GM12878 (cell line): ENCODE data around the gene PPP6R2. TPM values are rescaled to one million over a fixed set of nuclear protein-coding genes. Genes with fewer than 3 reads are reported as not detected.

Source experiments
- ATAC-seq: fragments of 200-7000 bp; cut with Tn5 transposase; 3 replicates; pipeline ENCODE4 v1.9.1; 2020; ENCODE audit warnings: mild to moderate bottlenecking, moderate library complexity
- BruUV-seq: library from RNA; stranded (reverse); fragments of 400-500 nt; replicated peaks from 2 replicates; lab custom pipeline; 2021; lab: Mats Ljungman, UMichigan
- CTCF ChIA-PET: fragments of 300-600 bp; sonication (Branson Sonifier 250); formaldehyde crosslinking; extraction: SDS; loops from one replicate; lab custom pipeline; 2021; ENCODE audit warnings: inconsistent platforms; lab: Yijun Ruan, JAX
- POLR2A ChIA-PET: fragments of 350-600 bp; formaldehyde crosslinking; extraction: SDS; loops from one replicate; lab custom pipeline; 2021; ENCODE audit warnings: inconsistent platforms; lab: Charles Lee
- RAD21 ChIA-PET: fragments of 300-600 bp; sonication (Branson Sonifier 250); formaldehyde crosslinking; loops from one replicate; lab custom pipeline; 2023; ENCODE audit warnings: antibody characterized with exemption; ENCODE audit not compliant: unreplicated experiment; lab: Charles Lee
- SMC1A ChIA-PET: fragments of 300-600 bp; sonication (Branson Sonifier 250); formaldehyde crosslinking; loops from one replicate; lab custom pipeline; 2023; ENCODE audit not compliant: unreplicated experiment, uncharacterized antibody; lab: Charles Lee
- DNase-seq: peaks from one replicate; pipeline ENCODE4 v3.0.0-alpha.2; 2011; ENCODE audit warnings: low read depth, low spot score
- FAIRE-seq: peaks from 3 replicates; lab custom pipeline; 2011; peaks lifted over from hg19 to GRCh38; lab: Jason Lieb, UNC
- H2AFZ ChIP-seq: 2 replicates; pipeline ENCODE4 v1.6.0; 2011; ENCODE audit warnings: low read depth, low read length, control low read depth; ENCODE audit not compliant: control insufficient read depth
- H3K27ac ChIP-seq: 2 replicates; pipeline ENCODE4 v1.5.1; 2011; ENCODE audit warnings: control low read depth; ENCODE audit not compliant: control insufficient read depth, insufficient read depth
- H3K27me3 ChIP-seq, 2 experiments: replicated peaks in 1 of 2; 2 replicates each; pipeline versions ENCODE4 v1.6.0 to v1.6.1; 2011; ENCODE audit warnings: low read length in 1 of 2; ENCODE audit not compliant: control insufficient read depth in 2 of 2, insufficient read depth in 2 of 2
- H3K36me3 ChIP-seq, 2 experiments: 2 replicates each; pipeline ENCODE4 v1.5.1; 2011; ENCODE audit warnings: low read length in 1 of 2; ENCODE audit not compliant: control insufficient read depth in 2 of 2, insufficient read depth in 2 of 2
- H3K4me1 ChIP-seq: 2 replicates; pipeline ENCODE4 v1.6.1; 2011; ENCODE audit warnings: mild to moderate bottlenecking, low read length, moderate library complexity, mixed read lengths; ENCODE audit not compliant: control insufficient read depth, insufficient read depth
- H3K4me2 ChIP-seq: 2 replicates; pipeline ENCODE4 v1.6.0; 2011; ENCODE audit warnings: control low read depth; ENCODE audit not compliant: control insufficient read depth, insufficient read depth
- H3K4me3 ChIP-seq: fragments of 200-600 bp; sonication (generic); 2 replicates; pipeline ENCODE4 v1.5.1; 2016
- H3K79me2 ChIP-seq: 2 replicates; pipeline ENCODE4 v1.6.0; 2011; ENCODE audit warnings: low read length; ENCODE audit not compliant: control insufficient read depth, insufficient read depth
- H3K9ac ChIP-seq: 2 replicates; pipeline ENCODE4 v1.8.0; 2011; ENCODE audit warnings: low read length, control low read depth, mixed read lengths; ENCODE audit not compliant: control insufficient read depth, insufficient read depth
- H3K9me3 ChIP-seq: replicated peaks from 3 replicates; pipeline ENCODE4 v1.5.1; 2011; ENCODE audit warnings: mild to moderate bottlenecking, low read length; ENCODE audit not compliant: control insufficient read depth, insufficient read depth
- H4K20me1 ChIP-seq: 2 replicates; pipeline ENCODE4 v1.6.0; 2011; ENCODE audit not compliant: control insufficient read depth, insufficient read depth
- EED ChIP-seq: sonication (generic); IDR thresholded peaks from 2 replicates; pipeline ENCODE4 v1.6.1; 2016; ENCODE audit warnings: antibody characterized with exemption, low read depth
- HDAC2 ChIP-seq: fragments of 200-600 bp; sonication (generic); IDR thresholded peaks from 2 replicates; pipeline ENCODE4 v1.6.1; 2017
- KAT2A ChIP-seq: conservative IDR thresholded peaks from 2 replicates; pipeline ENCODE4 v1.6.1; 2011; ENCODE audit warnings: low read depth, low read length; ENCODE audit not compliant: control insufficient read depth
- NFYA ChIP-seq: IDR thresholded peaks from 2 replicates; pipeline ENCODE4 v1.6.1; 2011; ENCODE audit warnings: low read depth, mild to moderate bottlenecking, low read length, improper control_type of control experiment, borderline replicate concordance
- NR2C1 ChIP-seq: fragments of 450-650 bp; IDR thresholded peaks from 2 replicates; pipeline ENCODE4 v1.6.1; 2017; ENCODE audit warnings: antibody characterized with exemption, mild to moderate bottlenecking, moderate library complexity
- RAD21 ChIP-seq: IDR thresholded peaks from 2 replicates; pipeline ENCODE4 v1.6.1; 2011; ENCODE audit warnings: mild to moderate bottlenecking, low read depth, low read length, moderate library complexity; ENCODE audit not compliant: insufficient read depth
- RB1 ChIP-seq: fragments of 450-650 bp; formaldehyde crosslinking; IDR thresholded peaks from 2 replicates; pipeline ENCODE4 v1.6.1; 2017; ENCODE audit warnings: mild to moderate bottlenecking, borderline replicate concordance
- RBBP5 ChIP-seq: fragments of 200-600 bp; sonication (generic); conservative IDR thresholded peaks from 2 replicates; pipeline ENCODE4 v1.6.1; 2016
- RFX5 ChIP-seq: IDR thresholded peaks from 2 replicates; pipeline ENCODE4 v1.6.1; 2011; ENCODE audit warnings: low read depth, low read length, improper control_type of control experiment
- SMARCA5 ChIP-seq: fragments of 450-650 bp; IDR thresholded peaks from 2 replicates; pipeline ENCODE4 v1.6.1; 2017; ENCODE audit warnings: mild to moderate bottlenecking
- SUZ12 ChIP-seq: fragments of 200-600 bp; sonication (generic); IDR thresholded peaks from one replicate; pipeline ENCODE4 v1.6.1; 2018; ENCODE audit warnings: antibody characterized with exemption, mild to moderate bottlenecking; ENCODE audit not compliant: unreplicated experiment
- ZNF217 ChIP-seq: fragments of 450-650 bp; IDR thresholded peaks from 2 replicates; pipeline ENCODE4 v1.6.1; 2017; ENCODE audit warnings: antibody characterized with exemption, mild to moderate bottlenecking
- WGBS: methylation state at CpG from one replicate; pipeline ENCODE4 v1.1.6; 2016; ENCODE audit warnings: low lambda C conversion rate; ENCODE audit not compliant: insufficient replicate concordance, insufficient coverage; ENCODE audit errors: missing lambda C conversion rate; 5-methylcytosine and 5-hydroxymethylcytosine counted together
- in situ Hi-C: fragments of 300-500 bp; cut with MboI; formaldehyde crosslinking; loops from 9 replicates; pipeline ENCODE4 v1.14.3; 2018; ENCODE audit warnings: mixed read lengths
- intact Hi-C: fragments of 100-400 bp; cut with micrococcal nuclease; formaldehyde crosslinking; loops from one replicate; pipeline ENCODE4 v1.14.2; 2022; ENCODE audit not compliant: unreplicated experiment
- polyA plus RNA-seq, 11 experiments: library from polyadenylated mRNA; depleted of rRNA in 4 of 11; unstranded in 6 of 11; stranded (reverse) in 5 of 11; fragments of >200 nt; fragmentation: Nextera tagmentation in 4 of 11; fragmentation: Illumina TruSeq in 1 of 11; extraction: Ambion mirVana in 4 of 11; extraction: Trizol in 1 of 11; gene quantifications; 1 replicate in 1 of 11; 2 replicates in 10 of 11; pipeline versions ENCODE4 v1.2.1 to v1.2.3, GENCODE V29; 2011 to 2016; ENCODE audit warnings: inconsistent platforms in 2 of 11, missing spikeins in 2 of 11, low read depth in 1 of 11
- total RNA-seq, 4 experiments: library from RNA; depleted of rRNA in 3 of 4; stranded (reverse); fragments of >200 nt in 3 of 4; fragmentation: Illumina TruSeq in 1 of 4; extraction: Trizol in 1 of 4; gene quantifications; 2 replicates each; pipeline versions ENCODE4 v1.2.1 to v1.2.3, GENCODE V29; 2013 to 2021
- TF ChIP-seq, protein P1 (sequence below): fragments of 450-650 bp; IDR thresholded peaks from 2 replicates; pipeline ENCODE4 v1.6.1; 2016; ENCODE audit warnings: mild to moderate bottlenecking, moderate library complexity, borderline replicate concordance
- TF ChIP-seq, protein P2 (sequence below): fragments of 450-650 bp; IDR thresholded peaks from 2 replicates; pipeline ENCODE4 v1.6.1; 2017; ENCODE audit warnings: mild to moderate bottlenecking, moderate library complexity
- TF ChIP-seq, protein P3 (sequence below): fragments of 150-350 bp; IDR thresholded peaks from 2 replicates; pipeline ENCODE4 v1.6.1; 2014; ENCODE audit warnings: mild to moderate bottlenecking, low read depth, low read length

PPP6R2 gene
- total and polyA plus RNA-seq, 10 of the 15 experiments (the other 5 are each of a cell fraction or from before 2014, with no cell fraction given) = 0.29 to 52.6 (median 25.4) TPM

DNA sequence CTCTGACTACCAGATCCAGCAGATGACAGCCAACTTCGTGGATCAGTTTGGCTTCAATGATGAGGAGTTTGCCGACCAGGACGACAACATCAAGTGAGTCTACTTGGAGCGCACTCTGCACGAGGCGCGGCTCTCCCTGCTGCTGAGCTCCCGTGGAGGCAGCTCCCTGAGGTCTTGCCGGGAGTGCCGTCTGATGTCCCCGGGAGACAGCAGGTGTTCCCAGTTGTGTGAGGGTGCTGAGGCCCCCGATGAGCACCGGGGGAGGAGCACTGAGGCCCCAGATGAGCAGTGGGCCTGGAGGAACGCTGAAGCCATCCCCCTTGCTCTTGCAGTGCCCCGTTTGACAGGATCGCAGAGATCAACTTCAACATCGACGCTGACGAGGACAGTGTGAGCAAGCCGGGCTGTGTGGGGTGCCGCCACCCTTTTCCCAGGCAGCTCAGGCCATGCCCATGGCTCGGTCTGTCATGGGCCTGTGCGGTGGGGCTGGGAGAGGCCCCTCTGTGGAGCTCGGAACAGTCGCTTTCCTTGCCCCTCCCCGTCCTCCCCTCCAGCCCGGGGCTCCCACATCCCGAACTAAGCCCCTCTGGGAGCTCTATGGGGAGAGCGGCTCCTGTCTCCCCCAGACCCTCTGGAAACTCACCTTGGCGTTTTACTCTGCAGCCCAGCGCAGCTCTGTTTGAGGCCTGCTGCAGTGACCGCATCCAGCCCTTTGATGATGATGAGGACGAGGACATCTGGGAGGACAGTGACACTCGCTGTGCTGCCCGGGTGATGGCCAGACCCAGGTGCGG is 94.6 kb downstream of the PPP6R2 start:
- intact Hi-C loops = no loop called here
- Histone ChIP-seq H3K36me3 (peaks cover 3 to 35% of the 10 kb centered on the region in 2 experiments; a peak in 3 of 4 replicates), H3K4me3 (no peak overlapping the region), H4K20me1 (no peaks in the 10 kb centered on the region), H3K27me3 (no peaks in the 10 kb centered on the region), H3K79me2 (no peaks in the 10 kb centered on the region), H2AFZ (no peak overlapping the region), H3K4me2 (no peak overlapping the region), H3K27ac (no peak overlapping the region), H3K9me3 (no peaks in the 10 kb centered on the region), H3K4me1 (no peaks in the 10 kb centered on the region), H3K9ac (no peak overlapping the region)
- 92% methylated on average over 34 of the region's 36 CpGs for WGBS
- SMC1A ChIA-PET = no interaction called here
- RAD21 ChIA-PET = no interaction called here
- ATAC-seq (no peak), FAIRE-seq (no peak), DNase-seq (no peak)
- no TSS peak for BruUV-seq
- in situ Hi-C loops = no loop called here
- POLR2A ChIA-PET = interaction anchor here (1.0 kb wide), 1 partner anchor 38 kb away, joined by 3 read pairs; no protein-coding TSS in a partner anchor
- CTCF ChIA-PET = no interaction called here
- TF ChIP-seq SUZ12 = no peak
- no peak for TF ChIP-seq HDAC2
- no peak for TF ChIP-seq ZNF217
- no peak for TF ChIP-seq RB1
- no peak for TF ChIP-seq RBBP5
- TF ChIP-seq, protein P1, sequence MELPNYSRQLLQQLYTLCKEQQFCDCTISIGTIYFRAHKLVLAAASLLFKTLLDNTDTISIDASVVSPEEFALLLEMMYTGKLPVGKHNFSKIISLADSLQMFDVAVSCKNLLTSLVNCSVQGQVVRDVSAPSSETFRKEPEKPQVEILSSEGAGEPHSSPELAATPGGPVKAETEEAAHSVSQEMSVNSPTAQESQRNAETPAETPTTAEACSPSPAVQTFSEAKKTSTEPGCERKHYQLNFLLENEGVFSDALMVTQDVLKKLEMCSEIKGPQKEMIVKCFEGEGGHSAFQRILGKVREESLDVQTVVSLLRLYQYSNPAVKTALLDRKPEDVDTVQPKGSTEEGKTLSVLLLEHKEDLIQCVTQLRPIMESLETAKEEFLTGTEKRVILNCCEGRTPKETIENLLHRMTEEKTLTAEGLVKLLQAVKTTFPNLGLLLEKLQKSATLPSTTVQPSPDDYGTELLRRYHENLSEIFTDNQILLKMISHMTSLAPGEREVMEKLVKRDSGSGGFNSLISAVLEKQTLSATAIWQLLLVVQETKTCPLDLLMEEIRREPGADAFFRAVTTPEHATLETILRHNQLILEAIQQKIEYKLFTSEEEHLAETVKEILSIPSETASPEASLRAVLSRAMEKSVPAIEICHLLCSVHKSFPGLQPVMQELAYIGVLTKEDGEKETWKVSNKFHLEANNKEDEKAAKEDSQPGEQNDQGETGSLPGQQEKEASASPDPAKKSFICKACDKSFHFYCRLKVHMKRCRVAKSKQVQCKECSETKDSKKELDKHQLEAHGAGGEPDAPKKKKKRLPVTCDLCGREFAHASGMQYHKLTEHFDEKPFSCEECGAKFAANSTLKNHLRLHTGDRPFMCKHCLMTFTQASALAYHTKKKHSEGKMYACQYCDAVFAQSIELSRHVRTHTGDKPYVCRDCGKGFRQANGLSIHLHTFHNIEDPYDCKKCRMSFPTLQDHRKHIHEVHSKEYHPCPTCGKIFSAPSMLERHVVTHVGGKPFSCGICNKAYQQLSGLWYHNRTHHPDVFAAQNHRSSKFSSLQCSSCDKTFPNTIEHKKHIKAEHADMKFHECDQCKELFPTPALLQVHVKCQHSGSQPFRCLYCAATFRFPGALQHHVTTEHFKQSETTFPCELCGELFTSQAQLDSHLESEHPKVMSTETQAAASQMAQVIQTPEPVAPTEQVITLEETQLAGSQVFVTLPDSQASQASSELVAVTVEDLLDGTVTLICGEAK = no peak
- TF ChIP-seq SMARCA5 = no peak
- no peak for TF ChIP-seq NFYA
- TF ChIP-seq EED = no peak
- no peak for TF ChIP-seq KAT2A
- TF ChIP-seq, protein P2, sequence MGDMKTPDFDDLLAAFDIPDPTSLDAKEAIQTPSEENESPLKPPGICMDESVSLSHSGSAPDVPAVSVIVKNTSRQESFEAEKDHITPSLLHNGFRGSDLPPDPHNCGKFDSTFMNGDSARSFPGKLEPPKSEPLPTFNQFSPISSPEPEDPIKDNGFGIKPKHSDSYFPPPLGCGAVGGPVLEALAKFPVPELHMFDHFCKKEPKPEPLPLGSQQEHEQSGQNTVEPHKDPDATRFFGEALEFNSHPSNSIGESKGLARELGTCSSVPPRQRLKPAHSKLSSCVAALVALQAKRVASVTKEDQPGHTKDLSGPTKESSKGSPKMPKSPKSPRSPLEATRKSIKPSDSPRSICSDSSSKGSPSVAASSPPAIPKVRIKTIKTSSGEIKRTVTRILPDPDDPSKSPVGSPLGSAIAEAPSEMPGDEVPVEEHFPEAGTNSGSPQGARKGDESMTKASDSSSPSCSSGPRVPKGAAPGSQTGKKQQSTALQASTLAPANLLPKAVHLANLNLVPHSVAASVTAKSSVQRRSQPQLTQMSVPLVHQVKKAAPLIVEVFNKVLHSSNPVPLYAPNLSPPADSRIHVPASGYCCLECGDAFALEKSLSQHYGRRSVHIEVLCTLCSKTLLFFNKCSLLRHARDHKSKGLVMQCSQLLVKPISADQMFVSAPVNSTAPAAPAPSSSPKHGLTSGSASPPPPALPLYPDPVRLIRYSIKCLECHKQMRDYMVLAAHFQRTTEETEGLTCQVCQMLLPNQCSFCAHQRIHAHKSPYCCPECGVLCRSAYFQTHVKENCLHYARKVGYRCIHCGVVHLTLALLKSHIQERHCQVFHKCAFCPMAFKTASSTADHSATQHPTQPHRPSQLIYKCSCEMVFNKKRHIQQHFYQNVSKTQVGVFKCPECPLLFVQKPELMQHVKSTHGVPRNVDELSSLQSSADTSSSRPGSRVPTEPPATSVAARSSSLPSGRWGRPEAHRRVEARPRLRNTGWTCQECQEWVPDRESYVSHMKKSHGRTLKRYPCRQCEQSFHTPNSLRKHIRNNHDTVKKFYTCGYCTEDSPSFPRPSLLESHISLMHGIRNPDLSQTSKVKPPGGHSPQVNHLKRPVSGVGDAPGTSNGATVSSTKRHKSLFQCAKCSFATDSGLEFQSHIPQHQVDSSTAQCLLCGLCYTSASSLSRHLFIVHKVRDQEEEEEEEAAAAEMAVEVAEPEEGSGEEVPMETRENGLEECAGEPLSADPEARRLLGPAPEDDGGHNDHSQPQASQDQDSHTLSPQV = no peak
- no peak for TF ChIP-seq RAD21
- TF ChIP-seq, protein P3, sequence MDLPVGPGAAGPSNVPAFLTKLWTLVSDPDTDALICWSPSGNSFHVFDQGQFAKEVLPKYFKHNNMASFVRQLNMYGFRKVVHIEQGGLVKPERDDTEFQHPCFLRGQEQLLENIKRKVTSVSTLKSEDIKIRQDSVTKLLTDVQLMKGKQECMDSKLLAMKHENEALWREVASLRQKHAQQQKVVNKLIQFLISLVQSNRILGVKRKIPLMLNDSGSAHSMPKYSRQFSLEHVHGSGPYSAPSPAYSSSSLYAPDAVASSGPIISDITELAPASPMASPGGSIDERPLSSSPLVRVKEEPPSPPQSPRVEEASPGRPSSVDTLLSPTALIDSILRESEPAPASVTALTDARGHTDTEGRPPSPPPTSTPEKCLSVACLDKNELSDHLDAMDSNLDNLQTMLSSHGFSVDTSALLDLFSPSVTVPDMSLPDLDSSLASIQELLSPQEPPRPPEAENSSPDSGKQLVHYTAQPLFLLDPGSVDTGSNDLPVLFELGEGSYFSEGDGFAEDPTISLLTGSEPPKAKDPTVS = no peak
- no peak for TF ChIP-seq RFX5
- TF ChIP-seq NR2C1 = no peak
